ENCODE data around the gene IL31RA.
"Not testable (repeated sequence)": the region's sequence is repeated elsewhere in the genome, so short reads cannot be mapped to it uniquely, and the experiment has no call there.

The IL31RA gene

GRCh38 chr5:55925181-55925580 lies 74.0 kb downstream of the IL31RA start:
- DNase-seq (ENCODE audit: low read depth in 2 of 2), result no peak

DNA sequence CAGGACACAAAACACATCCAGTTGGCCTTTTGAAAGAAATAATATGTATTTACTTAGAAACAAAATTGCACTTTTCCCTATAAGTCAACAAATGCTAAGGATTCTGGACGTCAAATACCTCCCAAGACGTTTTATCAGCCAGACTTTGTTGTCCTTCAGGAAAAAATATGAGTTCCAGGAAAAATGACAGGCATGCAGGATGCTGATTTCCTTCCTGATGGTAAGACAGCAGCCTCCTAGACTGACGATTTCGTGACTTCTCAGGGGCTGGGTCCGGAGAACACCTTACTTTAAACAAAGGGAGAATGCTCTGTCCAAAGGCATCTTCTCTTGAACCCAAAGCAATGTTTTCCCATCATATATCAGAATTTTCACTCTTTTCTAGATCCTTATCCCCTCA lies 74.6 kb downstream of the IL31RA start:
- DNase-seq (ENCODE audit: low read depth in 2 of 2), result no peak

- DNase-seq (ENCODE audit: low read depth in 2 of 2), result no peak
Measured at GRCh38 chr5:55926476-55926875, 75.3 kb downstream of the IL31RA start.

DNA sequence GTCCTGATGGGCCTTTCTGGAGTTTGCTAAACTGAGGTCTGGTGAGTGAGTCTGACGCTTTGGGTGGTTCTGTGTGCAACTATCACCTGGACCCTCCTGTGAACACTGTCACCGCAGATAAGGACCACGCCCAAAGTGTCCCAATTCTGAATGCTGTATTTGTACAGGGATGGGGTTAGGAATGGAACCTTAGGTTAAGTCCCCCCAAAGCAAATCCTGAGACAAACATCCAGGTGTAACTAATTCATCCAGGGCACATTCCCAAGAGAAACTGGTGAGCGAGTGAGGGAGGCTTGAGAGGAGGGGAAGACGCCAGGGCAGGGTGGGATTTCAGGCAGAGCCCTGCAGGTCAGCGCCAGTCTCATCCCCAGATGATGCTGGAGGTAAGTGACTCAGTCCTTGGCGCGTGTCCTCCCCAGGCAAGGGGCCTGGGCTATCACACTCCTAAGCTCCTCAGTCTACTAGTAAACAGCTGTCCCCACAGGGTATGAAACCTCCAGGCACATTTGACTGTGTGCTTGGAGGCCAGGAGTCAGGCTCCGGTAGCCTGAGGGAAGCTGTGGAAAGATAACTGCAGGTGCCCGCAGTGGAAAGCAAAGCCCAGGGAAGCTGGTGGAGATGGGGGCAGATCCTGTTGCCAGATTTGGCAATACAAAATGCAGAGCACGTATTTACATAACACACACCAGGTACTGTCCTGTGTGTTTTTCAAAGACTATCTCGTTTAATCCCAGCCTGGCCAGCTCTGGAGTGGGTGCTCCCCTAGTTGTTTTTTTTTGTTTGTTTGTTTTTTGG lies 76.9 kb downstream of the IL31RA start:
- no peak for DNase-seq (ENCODE audit: low read depth in 2 of 2)

- DNase-seq (ENCODE audit: low read depth in 2 of 2), result no peak
Measured at GRCh38 chr5:55929020-55929799, 78.1 kb downstream of the IL31RA start.

DNA sequence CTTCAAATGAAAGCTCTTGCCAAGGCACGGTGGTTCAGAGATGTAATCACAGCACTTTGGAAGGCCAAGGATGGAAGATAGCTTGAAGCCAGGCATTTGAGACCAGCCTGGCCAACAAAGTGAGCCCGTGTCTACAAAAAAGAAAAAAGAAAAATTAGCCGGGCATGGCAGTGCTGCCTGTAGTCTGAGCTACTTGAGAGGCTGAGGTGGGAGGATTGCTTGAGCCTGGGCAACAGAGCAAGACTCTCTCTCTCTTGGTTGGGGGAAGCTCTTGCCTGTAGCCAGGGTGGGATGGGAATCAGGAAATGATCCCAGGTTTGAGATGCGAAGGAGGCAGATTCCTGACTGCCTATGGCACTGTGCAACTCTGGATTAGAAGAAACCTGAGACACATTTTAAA lies 81.5 kb downstream of the IL31RA start:
- DNase-seq (ENCODE audit: low read depth in 2 of 2), result no peak

GRCh38 chr5:55933377-55934114 lies 82.4 kb downstream of the IL31RA start:
- no peak for DNase-seq (ENCODE audit: low read depth in 2 of 2)

- no peak for DNase-seq (ENCODE audit: low read depth in 2 of 2)
Measured at GRCh38 chr5:55934115-55934613, 83.0 kb downstream of the IL31RA start.

GRCh38 chr5:55934720-55935119 lies 83.6 kb downstream of the IL31RA start:
- DNase-seq (ENCODE audit: low read depth in 2 of 2), result no peak

DNA sequence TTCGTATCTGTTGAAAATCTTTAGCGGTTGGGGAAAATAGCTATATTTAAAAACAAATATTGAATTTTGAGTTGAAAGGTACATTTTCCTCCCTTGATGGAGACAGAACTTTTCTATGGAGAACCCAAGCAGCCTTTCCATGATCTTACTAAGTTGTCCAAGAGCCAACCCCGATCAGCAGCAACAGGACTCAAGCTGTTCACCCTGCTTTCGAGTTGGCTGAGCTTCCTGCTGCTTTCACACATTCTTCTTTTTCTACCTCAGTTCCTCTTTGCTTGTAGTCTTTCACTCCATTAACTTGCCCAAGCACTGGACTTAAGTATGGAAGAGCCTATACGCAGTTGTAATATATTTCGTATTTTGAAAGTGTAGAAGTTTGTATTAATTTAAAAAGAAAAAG lies 84.2 kb downstream of the IL31RA start:
- no peak for DNase-seq (ENCODE audit: low read depth in 2 of 2)

DNA sequence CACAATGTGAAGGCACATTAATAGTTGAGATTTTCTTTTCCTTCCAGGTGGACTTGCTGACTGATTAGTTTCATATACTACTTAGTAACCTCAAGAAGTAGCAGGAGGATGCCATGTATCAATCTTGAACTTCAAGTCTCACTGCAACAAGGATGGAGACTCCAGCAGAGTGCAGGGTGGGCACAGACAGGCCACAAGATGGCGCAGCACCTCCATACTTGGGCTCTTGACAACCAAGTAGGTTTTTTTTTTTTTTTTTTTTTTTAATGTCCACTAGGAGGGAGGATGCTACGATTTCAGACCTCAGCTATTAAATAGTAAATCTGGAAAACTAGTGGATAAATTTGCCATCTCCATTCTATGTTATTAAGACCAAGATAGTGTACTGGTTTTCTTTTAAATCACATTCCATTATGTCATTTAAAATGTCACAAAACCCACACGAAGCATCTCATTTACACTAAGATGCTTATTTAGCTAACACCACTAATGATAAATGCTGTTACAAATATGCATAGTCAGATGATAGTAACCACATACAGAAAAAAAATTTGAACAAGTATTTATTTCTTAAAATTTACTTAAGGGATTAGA lies 85.0 kb downstream of the IL31RA start:
- DNase-seq (ENCODE audit: low read depth in 2 of 2), result peak; percentile 55 to 61

GRCh38 chr5:55937598-55937997 lies 86.4 kb downstream of the IL31RA start:
- DNase-seq (ENCODE audit: low read depth in 2 of 2), result not testable (repeated sequence)

- not testable (repeated sequence) for DNase-seq (ENCODE audit: low read depth in 2 of 2)
Measured at GRCh38 chr5:55941154-55941553, 90.0 kb downstream of the IL31RA start.

DNA sequence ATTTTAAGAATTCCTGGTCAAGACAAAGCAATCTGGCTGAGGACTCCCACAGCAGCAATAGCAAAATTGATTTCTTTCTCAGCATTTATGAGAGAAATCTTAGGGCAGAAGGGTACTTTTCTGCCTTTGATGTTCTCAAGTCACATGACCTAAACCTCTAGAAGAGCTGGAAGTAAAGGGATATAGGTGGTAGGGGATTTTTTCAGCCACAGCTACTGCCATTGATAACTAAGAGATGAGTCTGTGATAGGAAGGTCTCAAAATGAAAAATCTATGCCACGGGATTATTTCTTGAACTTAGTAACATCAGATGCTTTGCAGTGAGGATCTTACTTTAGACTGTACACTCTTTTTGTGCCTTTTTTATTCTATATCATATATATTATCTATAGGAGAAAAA lies 108.1 kb downstream of the IL31RA start:
- no peak for DNase-seq (ENCODE audit: low read depth in 2 of 2)

DNA sequence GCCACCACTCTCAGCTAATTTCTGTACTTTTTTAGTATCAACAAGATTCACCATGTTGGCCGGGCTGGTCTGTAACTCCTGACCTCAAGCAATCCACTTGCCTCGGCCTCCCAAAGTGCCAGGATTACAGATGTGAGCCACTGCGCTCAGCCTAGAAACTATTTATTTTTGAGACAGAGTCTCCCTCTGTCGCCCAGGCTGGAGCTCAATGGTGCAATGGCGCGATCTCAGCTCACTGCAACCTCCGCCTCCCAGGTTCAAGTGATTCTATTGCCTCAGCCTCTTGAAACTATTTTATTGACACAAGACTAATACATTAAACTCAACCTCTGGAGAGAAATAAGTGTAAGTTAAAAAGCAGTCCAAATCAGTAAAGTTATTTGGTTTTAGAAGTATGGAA lies 109.6 kb downstream of the IL31RA start:
- no peak for DNase-seq (ENCODE audit: low read depth in 2 of 2)

GRCh38 chr5:55965525-55965924 lies 114.4 kb downstream of the IL31RA start:
- DNase-seq (ENCODE audit: low read depth in 2 of 2), result no peak

DNA sequence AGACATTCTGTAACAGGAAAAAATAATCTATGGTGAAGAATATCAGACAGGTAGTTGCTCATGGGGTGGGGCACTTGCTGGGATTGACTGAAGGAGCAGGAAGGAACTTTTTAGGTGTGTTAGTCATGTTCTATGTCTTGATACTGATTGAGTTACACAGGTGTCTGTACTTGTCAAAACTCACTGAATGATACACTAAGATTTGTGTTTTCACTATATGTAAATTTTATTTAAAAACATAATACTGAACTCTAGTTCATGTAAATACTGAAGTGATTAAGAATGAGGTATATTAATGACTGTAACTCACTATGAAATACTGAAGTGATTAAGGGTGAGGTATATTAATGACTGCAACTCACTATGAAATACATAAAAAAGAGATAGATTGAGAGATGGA lies 115.1 kb downstream of the IL31RA start:
- DNase-seq (ENCODE audit: low read depth in 2 of 2), result no peak

DNA sequence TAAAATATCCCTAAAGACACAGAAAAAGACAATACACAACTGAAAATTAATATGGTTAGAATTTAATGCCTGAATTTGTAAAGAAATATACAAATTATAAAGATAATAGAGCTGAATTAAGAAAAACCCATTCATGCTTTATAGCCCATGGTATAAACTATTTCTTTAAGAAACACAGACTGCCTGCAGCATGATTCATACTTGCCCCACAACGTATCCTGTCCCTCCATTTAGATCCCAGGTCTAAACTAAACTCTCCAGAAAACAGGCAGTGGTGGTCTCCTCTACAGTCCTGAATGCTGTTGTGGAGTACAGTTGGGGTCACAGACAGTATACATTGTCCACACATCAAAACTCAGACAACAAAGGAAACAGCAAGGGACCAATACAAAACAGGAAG lies 118.8 kb downstream of the IL31RA start:
- DNase-seq (ENCODE audit: low read depth in 2 of 2), result no peak
